Fibroblast of lung (primary cell): ENCODE data around the gene USP24. TPM values are rescaled to one million over a fixed set of nuclear protein-coding genes. Genes with fewer than 3 reads are reported as not detected.

ENCODE experiments used
- DNase-seq, 2 donors: peaks; one replicate each; pipeline versions ENCODE4 v3.0.0 to v3.0.0-alpha.2; 2010; ENCODE audit warnings: low read depth in 2 of 2
- H2AFZ ChIP-seq: 2 replicates; pipeline ENCODE4 v1.5.1; 2012; ENCODE audit warnings: low read length, control low read depth, inconsistent platforms
- H3K27ac ChIP-seq: 2 replicates; pipeline ENCODE4 v1.5.1; 2011; ENCODE audit warnings: low read length, control low read depth; ENCODE audit not compliant: insufficient read depth
- H3K27me3 ChIP-seq: 2 replicates; pipeline ENCODE4 v1.5.1; 2011; ENCODE audit warnings: mild to moderate bottlenecking, low read length; ENCODE audit not compliant: control insufficient read depth, insufficient read depth
- H3K36me3 ChIP-seq: 2 replicates; pipeline ENCODE4 v1.5.1; 2011; ENCODE audit warnings: low read length; ENCODE audit not compliant: control insufficient read depth, insufficient read depth
- H3K4me1 ChIP-seq: 2 replicates; pipeline ENCODE4 v1.5.1; 2011; ENCODE audit warnings: low read length; ENCODE audit not compliant: control insufficient read depth, insufficient read depth; ENCODE audit errors: extremely low read depth
- H3K4me2 ChIP-seq: 2 replicates; pipeline ENCODE4 v1.5.1; 2011; ENCODE audit warnings: low read length, control low read depth; ENCODE audit not compliant: insufficient read depth; ENCODE audit errors: extremely low read depth
- H3K4me3 ChIP-seq, 4 experiments: fragments of 200-600 bp in 1 of 4; sonication (generic) in 1 of 4; replicated peaks in 1 of 4; 2 replicates each; pipeline ENCODE4 v1.5.1; 2011 to 2016; ENCODE audit warnings: low read length in 4 of 4, low read depth in 3 of 4, mild to moderate bottlenecking in 3 of 4, control low read depth in 2 of 4, inconsistent platforms in 1 of 4, mixed read lengths in 1 of 4; ENCODE audit not compliant: insufficient read depth in 1 of 4; ENCODE audit errors: control extremely low read depth in 1 of 4
- H3K79me2 ChIP-seq: 2 replicates; pipeline ENCODE4 v1.5.1; 2012; ENCODE audit warnings: mild to moderate bottlenecking, low read length, inconsistent platforms; ENCODE audit not compliant: control insufficient read depth, insufficient read depth
- H3K9ac ChIP-seq: 2 replicates; pipeline ENCODE4 v1.5.1; 2011; ENCODE audit warnings: mild to moderate bottlenecking, low read length, control low read depth; ENCODE audit not compliant: insufficient read depth
- H3K9me3 ChIP-seq: 2 replicates; pipeline ENCODE4 v1.5.1; 2012; ENCODE audit warnings: low read depth, low read length; ENCODE audit not compliant: control insufficient read depth, insufficient read depth
- H4K20me1 ChIP-seq: 2 replicates; pipeline ENCODE4 v1.5.1; 2011; ENCODE audit warnings: low read length; ENCODE audit not compliant: control insufficient read depth, insufficient read depth; ENCODE audit errors: extremely low read depth
- CTCF ChIP-seq, 2 donors: IDR thresholded peaks in 1 of 2; conservative IDR thresholded peaks in 1 of 2; 1 replicate in 1 of 2; 2 replicates in 1 of 2; pipeline ENCODE4 v1.5.1; 2011 to 2012; ENCODE audit warnings: low read length in 2 of 2, control low read depth in 1 of 2, inconsistent platforms in 1 of 2, low read depth in 1 of 2, mild to moderate bottlenecking in 1 of 2
- EZH2 ChIP-seq: IDR thresholded peaks from 2 replicates; pipeline ENCODE4 v1.5.1; 2012; ENCODE audit warnings: low read length, control low read depth, mild to moderate bottlenecking; ENCODE audit errors: missing control alignments
- polyA plus RNA-seq, 2 donors: library from polyadenylated mRNA; depleted of rRNA in 1 of 2; stranded (reverse) in 1 of 2; unstranded in 1 of 2; fragments of >200 nt; gene quantifications; 2 replicates each; pipeline ENCODE4 v1.2.1, GENCODE V29; 2011 to 2012; ENCODE audit warnings: missing spikeins in 1 of 2
- total RNA-seq: library from RNA; depleted of rRNA; stranded (reverse); fragments of >200 nt; gene quantifications from 2 replicates; pipeline ENCODE4 v1.2.1, GENCODE V29; 2014

The USP24 gene
- total and polyA plus RNA-seq, 2 donors (not counting 1 experiment from before 2014, with no cell fraction given), result 16.4 to 63.9 TPM

GRCh38 chr1:55146781-55147180 lies 68.4 kb downstream of the USP24 start:
- TF ChIP-seq CTCF (conservative IDR thresholded peaks at IDR 0.05 in 1 of 2, IDR thresholded peaks at IDR 0.05 in 1 of 2; ENCODE audit: low read depth in 1 of 2, low read length in 2 of 2) (no peak), EZH2 (no peak)
- Histone ChIP-seq H3K36me3 (peaks cover 7% of the 10 kb centered on the region), H3K27ac (no peak overlapping the region), H3K79me2 (no peaks in the 10 kb centered on the region), H3K4me3 (no peak overlapping the region), H3K4me1 (no peaks in the 10 kb centered on the region), H3K9ac (no peak overlapping the region), H3K9me3 (no peaks in the 10 kb centered on the region), H3K4me2 (no peak overlapping the region), H4K20me1 (no peaks in the 10 kb centered on the region), H3K27me3 (no peaks in the 10 kb centered on the region), H2AFZ (no peak overlapping the region)
- DNase-seq, result no peak

- H3K36me3 ChIP-seq, result peaks cover 5% of the 10 kb centered on the region
- TF ChIP-seq EZH2 (no peak), CTCF (conservative IDR thresholded peaks at IDR 0.05 in 1 of 2, IDR thresholded peaks at IDR 0.05 in 1 of 2; ENCODE audit: low read depth in 1 of 2, low read length in 2 of 2) (no peak)
Measured at GRCh38 chr1:55144886-55145285, 70.3 kb downstream of the USP24 start.

GRCh38 chr1:55143684-55144083 lies 71.5 kb downstream of the USP24 start:
- Histone ChIP-seq H3K9ac (no peak overlapping the region), H3K4me1 (no peaks in the 10 kb centered on the region), H3K4me3 (no peak overlapping the region), H3K9me3 (no peaks in the 10 kb centered on the region), H2AFZ (no peak overlapping the region), H3K27me3 (no peaks in the 10 kb centered on the region), H3K79me2 (no peaks in the 10 kb centered on the region), H3K27ac (no peak overlapping the region), H3K36me3 (peaks cover 5% of the 10 kb centered on the region), H3K4me2 (no peak overlapping the region), H4K20me1 (no peaks in the 10 kb centered on the region)
- no peak for DNase-seq
- TF ChIP-seq EZH2 (no peak), CTCF (conservative IDR thresholded peaks at IDR 0.05 in 1 of 2, IDR thresholded peaks at IDR 0.05 in 1 of 2; ENCODE audit: low read depth in 1 of 2, low read length in 2 of 2) (no peak)

More at GRCh38 chr1:55144886-55145285, 70.3 kb downstream of the USP24 start:
- no peaks in the 10 kb centered on the region for H4K20me1 ChIP-seq
- no peak overlapping the region for H3K4me3 ChIP-seq
- H3K4me1 ChIP-seq, result no peaks in the 10 kb centered on the region
- H3K27me3 ChIP-seq, result no peaks in the 10 kb centered on the region
- no peak overlapping the region for H3K27ac ChIP-seq
- no peak overlapping the region for H3K4me2 ChIP-seq
- no peak for DNase-seq
- H2AFZ ChIP-seq, result no peak overlapping the region
- H3K9ac ChIP-seq, result no peak overlapping the region
- no peaks in the 10 kb centered on the region for H3K79me2 ChIP-seq
- no peaks in the 10 kb centered on the region for H3K9me3 ChIP-seq
